IMR-90 (cell line): ENCODE results near the gene UCP3. TPM values are rescaled to one million over a fixed set of nuclear protein-coding genes. Genes with fewer than 3 reads are reported as not detected.

Experiments used
- ATAC-seq: fragments of 200-7000 bp; cut with Tn5 transposase; 2 replicates; pipeline ENCODE4 v1.9.1; 2020; ENCODE audit warnings: low read depth, mild to moderate bottlenecking, moderate library complexity
- BruUV-seq: library from RNA; stranded (reverse); fragments of 400-500 nt; replicated peaks from 2 replicates; lab custom pipeline; 2021; lab: Mats Ljungman, UMichigan
- CTCF ChIA-PET: fragments of 300-600 bp; formaldehyde crosslinking; extraction: SDS; loops from one replicate; lab custom pipeline; 2021; ENCODE audit warnings: antibody characterized with exemption; lab: Yijun Ruan, JAX
- POLR2A ChIA-PET: fragments of 300-600 bp; sonication (Branson Sonifier 250); formaldehyde crosslinking; loops from one replicate; lab custom pipeline; 2022; ENCODE audit warnings: antibody characterized with exemption; ENCODE audit not compliant: unreplicated experiment; lab: Charles Lee
- DNase-seq: peaks from one replicate; pipeline ENCODE4 v3.0.0; 2013
- H2AFZ ChIP-seq: replicated peaks from 2 replicates; pipeline ENCODE3; 2013; ENCODE audit warnings: low read length, mild to moderate bottlenecking; ENCODE audit not compliant: poor library complexity
- H2AK5ac ChIP-seq: 2 replicates; pipeline ENCODE4 v1.6.1; 2013; ENCODE audit warnings: low read depth, low read length, inconsistent platforms
- H2AK9ac ChIP-seq: replicated peaks from 2 replicates; pipeline ENCODE3; 2013; ENCODE audit warnings: mild to moderate bottlenecking, low read depth, low read length, moderate library complexity; ENCODE audit not compliant: poor library complexity
- H2BK120ac ChIP-seq: 2 replicates; pipeline ENCODE4 v1.6.1; 2013; ENCODE audit warnings: low read depth, low read length, inconsistent platforms
- H2BK15ac ChIP-seq: 3 replicates; pipeline ENCODE4 v1.6.1; 2013; ENCODE audit warnings: low read depth, low read length, inconsistent platforms
- H2BK20ac ChIP-seq: 2 replicates; pipeline ENCODE4 v1.6.1; 2013; ENCODE audit warnings: low read depth, mild to moderate bottlenecking, inconsistent platforms, low read length, moderate library complexity
- H2BK5ac ChIP-seq: 2 replicates; pipeline ENCODE4 v1.6.1; 2013; ENCODE audit warnings: mild to moderate bottlenecking, low read depth, low read length, inconsistent platforms; ENCODE audit not compliant: poor library complexity, severe bottlenecking
- H3K14ac ChIP-seq: replicated peaks from 2 replicates; pipeline ENCODE4 v1.6.1; 2013; ENCODE audit warnings: low read depth, low read length, inconsistent platforms
- H3K18ac ChIP-seq: 2 replicates; pipeline ENCODE4 v1.6.1; 2013; ENCODE audit warnings: low read depth, low read length, control low read depth
- H3K23ac ChIP-seq: 2 replicates; pipeline ENCODE4 v1.6.1; 2013; ENCODE audit warnings: low read depth, low read length, inconsistent platforms
- H3K27ac ChIP-seq: 2 replicates; pipeline ENCODE4 v1.5.1; 2013; ENCODE audit warnings: mild to moderate bottlenecking, control low read depth, low read length; ENCODE audit not compliant: insufficient read depth
- H3K27me3 ChIP-seq: 2 replicates; pipeline ENCODE4 v1.6.1; 2013; ENCODE audit warnings: low read length; ENCODE audit not compliant: control insufficient read depth, insufficient read depth
- H3K36me3 ChIP-seq: 2 replicates; pipeline ENCODE4 v1.6.1; 2013; ENCODE audit warnings: low read length, mixed read lengths; ENCODE audit not compliant: control insufficient read depth, insufficient read depth
- H3K4ac ChIP-seq: 2 replicates; pipeline ENCODE4 v1.6.1; 2013; ENCODE audit warnings: low read depth, low read length, inconsistent platforms
- H3K4me1 ChIP-seq: 2 replicates; pipeline ENCODE4 v1.6.1; 2013; ENCODE audit warnings: low read length, mixed read lengths; ENCODE audit not compliant: control insufficient read depth, insufficient read depth
- H3K4me2 ChIP-seq: 2 replicates; pipeline ENCODE4 v1.6.1; 2013; ENCODE audit warnings: low read depth, mild to moderate bottlenecking, control low read depth, low read length, moderate library complexity
- H3K4me3 ChIP-seq: 2 replicates; pipeline ENCODE4 v1.5.1; 2013; ENCODE audit warnings: low read depth, mild to moderate bottlenecking, control low read depth, low read length, moderate library complexity; ENCODE audit not compliant: insufficient read depth
- H3K56ac ChIP-seq: 2 replicates; pipeline ENCODE4 v1.6.1; 2013; ENCODE audit warnings: low read length, inconsistent platforms; ENCODE audit not compliant: insufficient read depth; ENCODE audit errors: extremely low read depth
- H3K79me1 ChIP-seq, 2 experiments: 2 replicates each; pipeline ENCODE4 v1.6.1; 2013; ENCODE audit warnings: low read length in 2 of 2, inconsistent platforms in 1 of 2, low read depth in 1 of 2
- H3K9ac ChIP-seq: 2 replicates; pipeline ENCODE4 v1.6.1; 2013; ENCODE audit warnings: low read depth, low read length, control low read depth
- H3K9me1 ChIP-seq: 2 replicates; pipeline ENCODE4 v1.6.1; 2013; ENCODE audit warnings: low read length, inconsistent platforms; ENCODE audit not compliant: insufficient read depth
- H3K9me3 ChIP-seq: 2 replicates; pipeline ENCODE4 v1.6.1; 2013; ENCODE audit warnings: low read length; ENCODE audit not compliant: control insufficient read depth, insufficient read depth
- H4K20me1 ChIP-seq: 2 replicates; pipeline ENCODE4 v1.6.1; 2013; ENCODE audit warnings: low read length, inconsistent platforms; ENCODE audit not compliant: insufficient read depth
- H4K5ac ChIP-seq: 2 replicates; pipeline ENCODE4 v1.6.1; 2013; ENCODE audit warnings: mild to moderate bottlenecking, low read depth, low read length, control low read depth
- H4K8ac ChIP-seq, 2 experiments: 2 replicates each; pipeline ENCODE4 v1.6.1; 2013; ENCODE audit warnings: low read depth in 2 of 2, low read length in 2 of 2, control low read depth in 1 of 2, inconsistent platforms in 1 of 2
- H4K91ac ChIP-seq: 2 replicates; pipeline ENCODE4 v1.6.1; 2013; ENCODE audit warnings: low read depth, low read length, inconsistent platforms; ENCODE audit not compliant: insufficient read depth
- BHLHE40 ChIP-seq: fragments of 150-350 bp; IDR thresholded peaks from 2 replicates; pipeline ENCODE4 v1.6.1; 2016; ENCODE audit warnings: mild to moderate bottlenecking, low read depth, low read length
- CEBPB ChIP-seq: IDR thresholded peaks from 2 replicates; pipeline ENCODE4 v1.6.1; 2012; ENCODE audit warnings: low read depth, low read length, improper control_type of control experiment
- CHD1 ChIP-seq: IDR thresholded peaks from 2 replicates; pipeline ENCODE4 v1.6.1; 2012; ENCODE audit warnings: low read depth, low read length, improper control_type of control experiment
- CTCF ChIP-seq: conservative IDR thresholded peaks from 2 replicates; pipeline ENCODE4 v1.5.1; 2012; ENCODE audit warnings: mild to moderate bottlenecking, low read depth, low read length, improper control_type of control experiment
- ELK1 ChIP-seq: fragments of 150-350 bp; IDR thresholded peaks from 2 replicates; pipeline ENCODE4 v1.6.1; 2016; ENCODE audit warnings: low read depth, mild to moderate bottlenecking, low read length, moderate library complexity, borderline replicate concordance
- FOS ChIP-seq: fragments of 150-350 bp; IDR thresholded peaks from 2 replicates; pipeline ENCODE4 v1.6.1; 2016; ENCODE audit warnings: low read depth, low read length
- MAFK ChIP-seq: IDR thresholded peaks from 2 replicates; pipeline ENCODE4 v1.6.1; 2012; ENCODE audit warnings: low read depth, low read length, improper control_type of control experiment
- MAZ ChIP-seq: IDR thresholded peaks from 2 replicates; pipeline ENCODE4 v1.6.1; 2012; ENCODE audit warnings: low read depth, mild to moderate bottlenecking, low read length, improper control_type of control experiment, moderate library complexity, borderline replicate concordance
- MXI1 ChIP-seq: IDR thresholded peaks from 2 replicates; pipeline ENCODE4 v1.6.1; 2012; ENCODE audit warnings: low read depth, mild to moderate bottlenecking, low read length, moderate library complexity, borderline replicate concordance
- NFE2L2 ChIP-seq: fragments of 150-350 bp; IDR thresholded peaks from 2 replicates; pipeline ENCODE4 v1.6.1; 2016; ENCODE audit warnings: low read depth, mild to moderate bottlenecking, low read length
- POLR2A ChIP-seq: IDR thresholded peaks from 2 replicates; pipeline ENCODE4 v1.6.1; 2012; ENCODE audit warnings: mild to moderate bottlenecking, low read depth, low read length
- RAD21 ChIP-seq: IDR thresholded peaks from 2 replicates; pipeline ENCODE4 v1.6.1; 2012; ENCODE audit warnings: low read length, improper control_type of control experiment
- RCOR1 ChIP-seq: IDR thresholded peaks from 2 replicates; pipeline ENCODE4 v1.6.1; 2012; ENCODE audit warnings: mild to moderate bottlenecking, low read length, improper control_type of control experiment; ENCODE audit not compliant: insufficient replicate concordance
- RFX5 ChIP-seq: IDR thresholded peaks from 2 replicates; pipeline ENCODE4 v1.8.0; 2012; ENCODE audit warnings: low read depth, mild to moderate bottlenecking, low read length, moderate library complexity
- SMC3 ChIP-seq: fragments of 150-350 bp; IDR thresholded peaks from 2 replicates; pipeline ENCODE4 v1.6.1; 2016; ENCODE audit warnings: low read depth, mild to moderate bottlenecking, antibody characterized with exemption, low read length, moderate library complexity
- USF2 ChIP-seq: fragments of 150-350 bp; IDR thresholded peaks from 2 replicates; pipeline ENCODE4 v1.6.1; 2017; ENCODE audit warnings: mild to moderate bottlenecking, antibody characterized with exemption, low read length, low read depth
- WGBS, 2 experiments: methylation state at CpG; one replicate each; pipeline versions ENCODE4 v1.1.5 to v1.1.7; 2013; ENCODE audit warnings: missing lambda C conversion rate in 2 of 2; ENCODE audit not compliant: insufficient read length in 1 of 2; ENCODE audit errors: extremely low coverage in 2 of 2; 5-methylcytosine and 5-hydroxymethylcytosine counted together
- dilution Hi-C: fragments of 300-500 bp; cut with HindIII; formaldehyde crosslinking; loops from one replicate; pipeline ENCODE4 v1.14.3; 2018; ENCODE audit warnings: low sequenced_read_pairs; ENCODE audit not compliant: unreplicated experiment
- in situ Hi-C: fragments of 300-500 bp; cut with MboI; formaldehyde crosslinking; loops from 3 replicates; pipeline ENCODE4 v1.14.3; 2019; ENCODE audit warnings: low sequenced_read_pairs, inconsistent platforms, mixed read lengths
- intact Hi-C: fragments of 100-400 bp; cut with micrococcal nuclease; formaldehyde crosslinking; loops from 2 replicates; pipeline ENCODE4 v1.10.0; 2022
- polyA plus RNA-seq, 3 experiments: library from polyadenylated mRNA; depleted of rRNA; stranded (reverse); fragments of >200 nt; gene quantifications; 2 replicates each; pipeline ENCODE4 v1.2.3, GENCODE V29; 2012; ENCODE audit warnings: low replicate concordance in 1 of 3
- total RNA-seq: library from RNA; depleted of rRNA; stranded (reverse); fragments of >200 nt; gene quantifications from 2 replicates; pipeline ENCODE4 v1.2.3, GENCODE V29; 2012

Gene UCP3
- total and polyA plus RNA-seq, 2 of the 4 experiments (the other 2 are of a cell fraction) = under 0.01 to 0.80 TPM

- dilution Hi-C loops (no loop called here), intact Hi-C loops (no loop called here), in situ Hi-C loops (no loop called here)
- no peak overlapping the region for H2BK5ac ChIP-seq
- no peak overlapping the region for H2BK120ac ChIP-seq
- no TSS peak for BruUV-seq
- no peak overlapping the region for H4K5ac ChIP-seq
- H3K9me1 ChIP-seq = 0 out of 2 replicates have a peak, but pooled peaks cover 4% of the 10 kb centered on the region
- no peaks in the 10 kb centered on the region for H3K79me1 ChIP-seq
- H2AK5ac ChIP-seq = no peak overlapping the region
- no peak overlapping the region for H3K56ac ChIP-seq
- H3K23ac ChIP-seq = no peak overlapping the region
- H2AK9ac ChIP-seq = no peak overlapping the region
- H2BK15ac ChIP-seq = no peak overlapping the region
- CTCF ChIA-PET = no interaction called here
- no peak overlapping the region for H3K27ac ChIP-seq
- H3K4ac ChIP-seq = no peak overlapping the region
- H2BK20ac ChIP-seq = no peak overlapping the region
- H3K9ac ChIP-seq = no peak overlapping the region
- H2AFZ ChIP-seq = no peak overlapping the region
- no peaks in the 10 kb centered on the region for H3K4me1 ChIP-seq
- no peak overlapping the region for H3K4me3 ChIP-seq
- H3K4me2 ChIP-seq = no peak overlapping the region
- H3K27me3 ChIP-seq = no peaks in the 10 kb centered on the region
- no peak for TF ChIP-seq FOS
- no peak for TF ChIP-seq BHLHE40
- TF ChIP-seq MAFK = no peak
- TF ChIP-seq MAZ = no peak
- TF ChIP-seq CEBPB = no peak
- no peak for TF ChIP-seq RAD21
- TF ChIP-seq POLR2A = no peak
- no peak for TF ChIP-seq NFE2L2
- no peak for TF ChIP-seq CTCF
- TF ChIP-seq CHD1 = no peak
- TF ChIP-seq ELK1 = no peak
- no peak for TF ChIP-seq RFX5
- TF ChIP-seq SMC3 = no peak
- TF ChIP-seq USF2 = no peak
- TF ChIP-seq RCOR1 = no peak
- TF ChIP-seq MXI1 = no peak
- H4K8ac ChIP-seq = no peak overlapping the region
- ATAC-seq = no peak
- H3K14ac ChIP-seq = no peak overlapping the region
- H4K20me1 ChIP-seq = no peaks in the 10 kb centered on the region
- no peak overlapping the region for H3K18ac ChIP-seq
- no peak for DNase-seq
- H4K91ac ChIP-seq = no peak overlapping the region
- no peaks in the 10 kb centered on the region for H3K9me3 ChIP-seq
- POLR2A ChIA-PET = no interaction called here
- H3K36me3 ChIP-seq = no peaks in the 10 kb centered on the region
- 78% methylated on average over 4 of the region's 6 CpGs; no CpG with 5 or more reads in 1 of the 2 experiments for WGBS, 2 experiments
These were observed 33.5 kb downstream of the UCP3 start for GRCh38 chr11:73975479-73975757.
